RWPE2 (cell line): ENCODE measurements around the gene USP43.
A peak's percentile ranks its signal among the peaks of the same experiment; 100 is the strongest.
"Not testable (repeated sequence)": the region's sequence is repeated elsewhere in the genome, so short reads cannot be mapped to it uniquely, and the experiment has no call there.

Experiments used
- ATAC-seq: fragments of 200-7000 bp; cut with Tn5 transposase; 3 replicates; pipeline ENCODE4 v1.9.1; 2021; ENCODE audit warnings: low read depth
- DNase-seq: peaks from one replicate; pipeline ENCODE4 v3.0.0-alpha.2; 2020; ENCODE audit warnings: low spot score
- H3K27ac ChIP-seq: fragments of 450-650 bp; 2 replicates; pipeline ENCODE4 v1.5.1; 2017; ENCODE audit warnings: mild to moderate bottlenecking; ENCODE audit not compliant: poor library complexity, severe bottlenecking
- H3K27me3 ChIP-seq: fragments of 250-450 bp; sonication (Bioruptor Pico); 2 replicates; pipeline ENCODE4 v1.5.1; 2021; ENCODE audit warnings: mild to moderate bottlenecking, moderate library complexity; ENCODE audit not compliant: insufficient read depth, poor library complexity, severe bottlenecking
- H3K36me3 ChIP-seq: fragments of 250-450 bp; sonication (Bioruptor Pico); 2 replicates; pipeline ENCODE4 v1.5.1; 2020; ENCODE audit warnings: low read depth, mild to moderate bottlenecking, moderate library complexity
- H3K4me1 ChIP-seq: fragments of 250-450 bp; sonication (Bioruptor Pico); 2 replicates; pipeline ENCODE4 v1.5.1; 2021; ENCODE audit warnings: mild to moderate bottlenecking, moderate library complexity; ENCODE audit not compliant: insufficient read depth, poor library complexity, severe bottlenecking
- H3K4me3 ChIP-seq: fragments of 250-450 bp; sonication (Bioruptor Pico); 2 replicates; pipeline ENCODE4 v1.5.1; 2021; ENCODE audit warnings: mild to moderate bottlenecking, moderate library complexity; ENCODE audit not compliant: severe bottlenecking
- H3K9me3 ChIP-seq: fragments of 250-450 bp; sonication (Bioruptor Pico); 2 replicates; pipeline ENCODE4 v1.5.1; 2021; ENCODE audit warnings: mild to moderate bottlenecking, moderate library complexity; ENCODE audit not compliant: severe bottlenecking
- CTCF ChIP-seq: fragments of 450-650 bp; IDR thresholded peaks from one replicate; pipeline ENCODE4 v1.5.1; 2017; ENCODE audit warnings: mild to moderate bottlenecking, moderate library complexity; ENCODE audit not compliant: poor library complexity, severe bottlenecking

The USP43 gene

DNA sequence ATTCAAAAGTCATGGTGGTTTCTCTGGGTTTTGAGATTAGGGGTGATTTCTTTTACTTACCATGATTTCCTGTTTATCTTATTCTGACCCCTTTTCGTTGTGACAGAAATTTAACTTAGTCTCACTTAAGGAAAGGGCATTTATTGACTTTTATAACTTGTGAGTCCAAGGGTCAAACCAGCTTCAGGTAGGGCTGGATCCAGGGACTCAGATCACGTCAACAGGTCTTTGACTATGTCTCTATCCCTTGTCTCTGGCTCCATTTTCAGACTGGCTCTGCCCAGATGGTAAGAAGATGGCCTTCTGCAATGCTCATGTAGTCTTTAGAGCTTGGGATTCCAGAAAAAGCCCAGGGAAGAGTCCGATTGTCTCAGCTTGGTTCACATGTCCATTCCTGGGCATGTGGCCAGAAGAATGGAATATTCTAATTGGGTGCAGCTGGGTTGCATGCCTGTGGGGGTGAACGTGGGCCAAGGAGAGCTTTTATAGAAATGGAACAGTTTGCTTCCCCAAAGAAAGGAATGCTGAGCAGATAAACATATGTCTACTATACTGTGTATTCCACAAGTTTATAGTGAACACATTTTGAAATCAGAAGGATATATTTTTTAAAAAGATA is 13.4 kb downstream of the USP43 start:
- Histone ChIP-seq H3K4me1 (peaks cover 3% of the 10 kb centered on the region), H3K9me3 (no peaks in the 10 kb centered on the region), H3K27ac (no peak overlapping the region), H3K27me3 (no peaks in the 10 kb centered on the region), H3K36me3 (peaks cover 34% of the 10 kb centered on the region), H3K4me3 (no peak overlapping the region)
- ATAC-seq (no peak), DNase-seq (no peak)
- no peak for TF ChIP-seq CTCF

DNA sequence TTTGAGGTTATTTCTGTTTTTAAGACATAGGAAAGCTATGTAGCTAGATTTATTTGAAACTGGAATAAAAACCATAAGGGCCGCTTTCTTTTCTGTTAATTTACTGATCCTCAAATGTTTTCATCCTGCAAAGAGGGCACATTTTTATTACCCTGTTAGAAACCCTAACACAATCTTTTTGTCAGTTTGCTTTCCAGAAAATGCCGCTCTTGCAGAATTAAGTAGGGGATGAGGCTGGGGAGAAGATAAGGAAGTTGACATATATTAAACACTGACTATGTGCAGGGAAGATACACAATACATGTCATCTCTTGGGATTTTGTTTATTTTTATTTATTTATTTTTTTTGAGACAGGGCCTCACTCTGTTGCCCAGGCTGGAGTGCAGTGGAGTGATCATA is 15.7 kb downstream of the USP43 start:
- Histone ChIP-seq H3K36me3 (peaks cover 41% of the 10 kb centered on the region), H3K27ac (no peak overlapping the region), H3K9me3 (no peaks in the 10 kb centered on the region), H3K27me3 (no peaks in the 10 kb centered on the region), H3K4me3 (no peak overlapping the region), H3K4me1 (peaks cover 3% of the 10 kb centered on the region)
- ATAC-seq (no peak), DNase-seq (no peak)
- no peak for TF ChIP-seq CTCF

DNA sequence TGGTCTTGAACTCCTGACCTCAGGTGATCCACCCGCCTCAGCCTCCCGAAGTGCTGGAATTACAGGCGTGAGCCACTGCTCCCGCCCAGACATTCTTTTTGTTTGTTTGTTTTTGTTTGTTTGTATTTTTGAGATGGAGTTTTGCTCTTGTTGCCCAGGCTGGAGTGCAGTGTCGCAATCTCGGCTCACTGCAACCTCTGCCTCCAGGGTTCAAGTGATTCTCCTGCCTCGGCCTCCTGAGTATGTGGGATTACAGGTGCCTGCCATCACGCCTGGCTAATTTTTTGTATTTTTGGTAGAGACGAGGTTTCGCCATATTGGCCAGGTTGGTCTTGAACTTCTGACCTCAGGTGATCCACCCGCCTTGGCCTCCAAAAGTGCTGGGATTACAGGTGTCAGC is 18.2 kb downstream of the USP43 start:
- DNase-seq, H3K4me1 ChIP-seq, H3K27ac ChIP-seq, ATAC-seq, H3K9me3 ChIP-seq, H3K27me3 ChIP-seq, H3K4me3 ChIP-seq: not testable (repeated sequence)
- peaks cover 23% of the 10 kb centered on the region for H3K36me3 ChIP-seq

DNA sequence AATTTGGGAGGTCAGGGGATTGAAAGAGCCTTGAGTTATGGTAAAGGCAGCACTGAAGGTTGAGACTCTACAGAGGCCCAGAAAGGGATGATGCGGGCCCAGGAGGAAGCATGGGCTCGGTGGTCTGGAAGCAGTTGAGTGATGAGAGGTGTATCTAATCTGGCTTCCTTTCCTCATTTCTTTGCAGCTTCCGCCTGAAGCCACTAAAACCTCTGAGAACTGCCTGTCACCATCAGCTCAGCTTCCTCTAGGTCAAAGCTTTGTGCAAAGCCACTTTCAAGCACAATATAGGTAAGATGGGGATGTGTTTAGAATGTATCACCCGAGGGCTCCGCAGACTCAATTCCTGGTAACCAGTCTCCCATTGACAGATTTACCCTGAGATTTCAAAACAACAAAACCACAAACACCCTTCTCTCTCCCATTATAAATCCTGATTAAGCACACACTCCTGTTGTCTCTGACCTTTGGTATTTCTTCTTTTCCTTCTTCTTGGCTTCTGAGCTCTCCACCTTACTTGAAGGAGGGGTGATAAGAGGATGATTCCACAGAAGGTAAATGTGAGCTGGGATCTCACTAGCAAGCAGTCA is 21.2 kb downstream of the USP43 start:
- no peaks in the 10 kb centered on the region for H3K27me3 ChIP-seq
- peaks cover 32% of the 10 kb centered on the region for H3K4me1 ChIP-seq
- TF ChIP-seq CTCF = no peak
- H3K9me3 ChIP-seq = no peaks in the 10 kb centered on the region
- H3K36me3 ChIP-seq = peaks cover 10% of the 10 kb centered on the region; the same call in 1 of the 2 replicates
- H3K4me3 ChIP-seq = no peak overlapping the region
- H3K27ac ChIP-seq = no peak overlapping the region
- no peak for DNase-seq
- no peak for ATAC-seq

DNA sequence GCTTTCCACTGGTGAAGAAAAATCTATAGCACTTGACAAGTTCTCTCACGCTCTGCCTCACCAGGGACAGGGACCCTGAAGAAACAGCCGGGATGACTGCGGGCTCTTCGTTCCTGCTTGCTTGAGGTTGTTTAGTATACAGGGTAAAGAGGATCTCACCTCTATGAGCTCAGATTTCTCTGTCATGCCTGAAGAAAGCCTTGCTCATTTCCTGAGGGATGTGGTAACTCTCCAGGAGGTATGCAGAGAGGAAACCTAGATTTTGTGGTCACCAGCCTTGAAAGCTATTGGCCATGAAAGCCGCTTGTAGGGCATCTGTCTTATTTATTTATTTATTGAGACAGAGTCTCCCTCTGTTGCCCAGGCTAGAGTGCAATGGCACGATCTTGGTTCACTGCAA is 23.2 kb downstream of the USP43 start:
- H3K36me3 ChIP-seq = peaks cover 10% of the 10 kb centered on the region; the same call in 1 of the 2 replicates
- H3K4me3 ChIP-seq = no peak overlapping the region
- no peaks in the 10 kb centered on the region for H3K27me3 ChIP-seq
- peaks cover 32% of the 10 kb centered on the region for H3K4me1 ChIP-seq
- DNase-seq = no peak
- TF ChIP-seq CTCF = no peak
- peak overlapping the region; percentile 82 for H3K27ac ChIP-seq
- ATAC-seq = peak; percentile 99
- H3K9me3 ChIP-seq = no peaks in the 10 kb centered on the region
